HepG2 (cell line): ENCODE results near the gene PAK2. TPM values are rescaled to one million over a fixed set of nuclear protein-coding genes. Genes with fewer than 3 reads are reported as not detected.

ENCODE experiments used
- GABPB1 ChIP-seq: IDR thresholded peaks from 2 replicates; pipeline ENCODE4 v1.6.1; 2016; ENCODE audit warnings: mild to moderate bottlenecking, missing genetic modification reagents, moderate library complexity, missing compliant biosample characterization
- GATAD2A ChIP-seq: IDR thresholded peaks from 2 replicates; pipeline ENCODE4 v1.6.1; 2016
- HOXA5 ChIP-seq: sonication (generic); formaldehyde crosslinking; IDR thresholded peaks from 2 replicates; pipeline ENCODE4 v1.4.0; 2020; ENCODE audit warnings: missing genetic modification reagents
- KAT8 ChIP-seq: IDR thresholded peaks from 2 replicates; pipeline ENCODE4 v1.6.1; 2016; ENCODE audit warnings: missing genetic modification reagents, missing compliant biosample characterization
- KDM6A ChIP-seq: IDR thresholded peaks from 2 replicates; pipeline ENCODE4 v1.6.1; 2016; ENCODE audit warnings: low read depth
- KLF12 ChIP-seq: sonication (generic); formaldehyde crosslinking; IDR thresholded peaks from 2 replicates; pipeline ENCODE4 v1.4.0; 2020; ENCODE audit warnings: missing genetic modification reagents, borderline replicate concordance
- LCORL ChIP-seq, 2 experiments: fragments of 450-650 bp in 1 of 2; sonication (generic) in 1 of 2; formaldehyde crosslinking in 1 of 2; IDR thresholded peaks; 2 replicates each; pipeline versions ENCODE4 v1.5.0 to v1.6.1; 2017 to 2020; ENCODE audit warnings: antibody characterized with exemption in 1 of 2, missing genetic modification reagents in 1 of 2
- ZNF430 ChIP-seq: sonication (generic); formaldehyde crosslinking; IDR thresholded peaks from 2 replicates; pipeline ENCODE4 v1.9.0; 2021; ENCODE audit warnings: mild to moderate bottlenecking, missing genetic modification reagents
- ZNF563 ChIP-seq: sonication (generic); formaldehyde crosslinking; IDR thresholded peaks from 2 replicates; pipeline ENCODE4 v1.8.0; 2022; ENCODE audit warnings: mild to moderate bottlenecking, moderate library complexity, missing genetic modification reagents
- ZNF781 ChIP-seq: sonication (generic); formaldehyde crosslinking; IDR thresholded peaks from 2 replicates; pipeline ENCODE4 v1.5.1; 2020; ENCODE audit warnings: borderline replicate concordance, mild to moderate bottlenecking, missing genetic modification reagents; ENCODE audit errors: not compliant biosample characterization
- polyA plus RNA-seq, 8 experiments: library from polyadenylated mRNA; depleted of rRNA in 3 of 8; stranded (reverse) in 7 of 8; unstranded in 1 of 8; fragments of >200 nt; fragmentation: Illumina TruSeq in 4 of 8; extraction: Trizol in 4 of 8; gene quantifications; 2 replicates each; pipeline versions ENCODE4 v1.2.1 to v1.2.3, GENCODE V29; 2011 to 2016; ENCODE audit warnings: low read depth in 4 of 8, missing spikeins in 1 of 8, mixed read lengths in 1 of 8; ENCODE audit not compliant: insufficient read depth in 1 of 8
- total RNA-seq, 5 experiments: library from RNA; depleted of rRNA; stranded (reverse); fragments of >200 nt; fragmentation: Illumina TruSeq; extraction: Trizol; gene quantifications; 2 replicates each; pipeline ENCODE4 v1.2.3, GENCODE V29; 2016; ENCODE audit warnings: low read depth in 1 of 5
- TF ChIP-seq, protein P1 (sequence below): sonication (generic); formaldehyde crosslinking; IDR thresholded peaks from 2 replicates; pipeline ENCODE4 v1.9.0; 2021; ENCODE audit warnings: mild to moderate bottlenecking, missing genetic modification reagents
- TF ChIP-seq, protein P2 (sequence below): sonication (generic); formaldehyde crosslinking; IDR thresholded peaks from 2 replicates; pipeline ENCODE4 v1.4.0; 2020; ENCODE audit warnings: missing genetic modification reagents
- TF ChIP-seq, protein P3 (sequence below): sonication (generic); formaldehyde crosslinking; IDR thresholded peaks from 2 replicates; pipeline ENCODE4 v1.8.1; 2022; ENCODE audit warnings: low read depth, mild to moderate bottlenecking, missing genetic modification reagents
- TF ChIP-seq, protein P4 (sequence below): sonication (generic); formaldehyde crosslinking; IDR thresholded peaks from 2 replicates; pipeline ENCODE4 v1.5.0; 2020; ENCODE audit warnings: missing genetic modification reagents
- TF ChIP-seq, protein P5 (sequence below): sonication (generic); formaldehyde crosslinking; IDR thresholded peaks from 2 replicates; pipeline ENCODE4 v1.8.1; 2023; ENCODE audit warnings: missing genetic modification reagents, mild to moderate bottlenecking, borderline replicate concordance
- TF ChIP-seq, protein P6 (sequence below): sonication (generic); formaldehyde crosslinking; conservative IDR thresholded peaks from 2 replicates; pipeline ENCODE4 v1.8.1; 2023; ENCODE audit warnings: missing genetic modification reagents

PAK2 gene
- total and polyA plus RNA-seq, 2 of the 13 experiments (the other 11 are each of a cell fraction or from before 2014, with no cell fraction given), result 23.0 to 24.7 TPM

DNA sequence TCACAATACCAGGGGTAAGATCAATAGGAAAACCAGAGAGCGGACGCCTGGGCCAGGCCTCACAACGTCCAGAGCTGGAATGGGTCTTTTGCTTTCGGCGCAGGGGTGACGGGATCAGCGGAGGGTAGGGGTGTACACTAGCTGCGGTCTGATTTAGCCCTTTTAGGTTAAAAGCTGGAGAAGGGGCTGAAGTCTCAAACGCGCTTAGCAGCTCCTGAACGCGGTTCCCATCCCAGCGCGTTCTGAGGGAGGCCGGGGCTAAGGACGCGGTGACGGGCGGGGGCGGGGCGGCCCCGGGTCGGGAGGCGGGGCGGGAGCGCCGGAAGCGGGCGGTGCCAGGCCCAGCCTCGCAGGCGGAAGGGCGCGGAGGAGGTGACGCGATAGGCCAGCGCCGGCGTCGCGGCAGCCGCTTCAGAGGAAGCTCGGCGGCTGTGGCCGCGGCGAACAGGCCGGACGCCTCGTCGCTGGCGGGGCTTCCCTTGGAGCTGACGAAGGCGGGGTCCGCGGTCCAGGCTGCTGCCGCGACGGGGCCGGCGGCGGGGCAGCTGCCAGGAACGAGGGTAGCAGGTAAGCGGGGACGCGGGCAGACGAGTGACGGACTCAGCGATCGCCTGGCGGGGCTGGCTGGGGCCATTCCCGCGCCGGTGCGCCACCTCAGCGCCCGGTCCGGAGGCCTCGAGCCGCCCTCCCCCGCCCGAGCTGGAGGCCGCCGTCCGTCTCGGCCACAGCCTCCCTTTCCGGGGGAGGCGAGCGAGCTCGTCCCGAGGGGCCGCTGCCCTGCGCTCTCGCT is 128.0 kb downstream of the PAK2 start, which contains the start of gene SENP5 (continued):
- TF ChIP-seq, protein P1, sequence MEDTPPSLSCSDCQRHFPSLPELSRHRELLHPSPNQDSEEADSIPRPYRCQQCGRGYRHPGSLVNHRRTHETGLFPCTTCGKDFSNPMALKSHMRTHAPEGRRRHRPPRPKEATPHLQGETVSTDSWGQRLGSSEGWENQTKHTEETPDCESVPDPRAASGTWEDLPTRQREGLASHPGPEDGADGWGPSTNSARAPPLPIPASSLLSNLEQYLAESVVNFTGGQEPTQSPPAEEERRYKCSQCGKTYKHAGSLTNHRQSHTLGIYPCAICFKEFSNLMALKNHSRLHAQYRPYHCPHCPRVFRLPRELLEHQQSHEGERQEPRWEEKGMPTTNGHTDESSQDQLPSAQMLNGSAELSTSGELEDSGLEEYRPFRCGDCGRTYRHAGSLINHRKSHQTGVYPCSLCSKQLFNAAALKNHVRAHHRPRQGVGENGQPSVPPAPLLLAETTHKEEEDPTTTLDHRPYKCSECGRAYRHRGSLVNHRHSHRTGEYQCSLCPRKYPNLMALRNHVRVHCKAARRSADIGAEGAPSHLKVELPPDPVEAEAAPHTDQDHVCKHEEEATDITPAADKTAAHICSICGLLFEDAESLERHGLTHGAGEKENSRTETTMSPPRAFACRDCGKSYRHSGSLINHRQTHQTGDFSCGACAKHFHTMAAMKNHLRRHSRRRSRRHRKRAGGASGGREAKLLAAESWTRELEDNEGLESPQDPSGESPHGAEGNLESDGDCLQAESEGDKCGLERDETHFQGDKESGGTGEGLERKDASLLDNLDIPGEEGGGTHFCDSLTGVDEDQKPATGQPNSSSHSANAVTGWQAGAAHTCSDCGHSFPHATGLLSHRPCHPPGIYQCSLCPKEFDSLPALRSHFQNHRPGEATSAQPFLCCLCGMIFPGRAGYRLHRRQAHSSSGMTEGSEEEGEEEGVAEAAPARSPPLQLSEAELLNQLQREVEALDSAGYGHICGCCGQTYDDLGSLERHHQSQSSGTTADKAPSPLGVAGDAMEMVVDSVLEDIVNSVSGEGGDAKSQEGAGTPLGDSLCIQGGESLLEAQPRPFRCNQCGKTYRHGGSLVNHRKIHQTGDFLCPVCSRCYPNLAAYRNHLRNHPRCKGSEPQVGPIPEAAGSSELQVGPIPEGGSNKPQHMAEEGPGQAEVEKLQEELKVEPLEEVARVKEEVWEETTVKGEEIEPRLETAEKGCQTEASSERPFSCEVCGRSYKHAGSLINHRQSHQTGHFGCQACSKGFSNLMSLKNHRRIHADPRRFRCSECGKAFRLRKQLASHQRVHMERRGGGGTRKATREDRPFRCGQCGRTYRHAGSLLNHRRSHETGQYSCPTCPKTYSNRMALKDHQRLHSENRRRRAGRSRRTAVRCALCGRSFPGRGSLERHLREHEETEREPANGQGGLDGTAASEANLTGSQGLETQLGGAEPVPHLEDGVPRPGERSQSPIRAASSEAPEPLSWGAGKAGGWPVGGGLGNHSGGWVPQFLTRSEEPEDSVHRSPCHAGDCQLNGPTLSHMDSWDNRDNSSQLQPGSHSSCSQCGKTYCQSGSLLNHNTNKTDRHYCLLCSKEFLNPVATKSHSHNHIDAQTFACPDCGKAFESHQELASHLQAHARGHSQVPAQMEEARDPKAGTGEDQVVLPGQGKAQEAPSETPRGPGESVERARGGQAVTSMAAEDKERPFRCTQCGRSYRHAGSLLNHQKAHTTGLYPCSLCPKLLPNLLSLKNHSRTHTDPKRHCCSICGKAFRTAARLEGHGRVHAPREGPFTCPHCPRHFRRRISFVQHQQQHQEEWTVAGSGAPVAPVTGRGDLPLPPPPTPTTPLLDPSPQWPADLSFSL (CRISPR knock-in tag), result no peak
- TF ChIP-seq ZNF781 (CRISPR knock-in tag), result peak; percentile 22
- no peak; the same call in 1 of the 2 replicates for TF ChIP-seq ZNF430 (CRISPR knock-in tag)
- TF ChIP-seq, protein P2, sequence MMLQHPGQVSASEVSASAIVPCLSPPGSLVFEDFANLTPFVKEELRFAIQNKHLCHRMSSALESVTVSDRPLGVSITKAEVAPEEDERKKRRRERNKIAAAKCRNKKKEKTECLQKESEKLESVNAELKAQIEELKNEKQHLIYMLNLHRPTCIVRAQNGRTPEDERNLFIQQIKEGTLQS (CRISPR knock-in tag), result 0 out of 2 replicates have a peak, but pooled peaks have one; percentile 17
- peak; percentile 94 for TF ChIP-seq GABPB1 (CRISPR knock-in tag)
- TF ChIP-seq KAT8 (CRISPR knock-in tag), result peak; percentile 84; the same call in 1 of the 2 replicates
- no peak for TF ChIP-seq KDM6A (CRISPR knock-in tag)
- no peak for TF ChIP-seq KLF12 (CRISPR knock-in tag)
- TF ChIP-seq, protein P3, sequence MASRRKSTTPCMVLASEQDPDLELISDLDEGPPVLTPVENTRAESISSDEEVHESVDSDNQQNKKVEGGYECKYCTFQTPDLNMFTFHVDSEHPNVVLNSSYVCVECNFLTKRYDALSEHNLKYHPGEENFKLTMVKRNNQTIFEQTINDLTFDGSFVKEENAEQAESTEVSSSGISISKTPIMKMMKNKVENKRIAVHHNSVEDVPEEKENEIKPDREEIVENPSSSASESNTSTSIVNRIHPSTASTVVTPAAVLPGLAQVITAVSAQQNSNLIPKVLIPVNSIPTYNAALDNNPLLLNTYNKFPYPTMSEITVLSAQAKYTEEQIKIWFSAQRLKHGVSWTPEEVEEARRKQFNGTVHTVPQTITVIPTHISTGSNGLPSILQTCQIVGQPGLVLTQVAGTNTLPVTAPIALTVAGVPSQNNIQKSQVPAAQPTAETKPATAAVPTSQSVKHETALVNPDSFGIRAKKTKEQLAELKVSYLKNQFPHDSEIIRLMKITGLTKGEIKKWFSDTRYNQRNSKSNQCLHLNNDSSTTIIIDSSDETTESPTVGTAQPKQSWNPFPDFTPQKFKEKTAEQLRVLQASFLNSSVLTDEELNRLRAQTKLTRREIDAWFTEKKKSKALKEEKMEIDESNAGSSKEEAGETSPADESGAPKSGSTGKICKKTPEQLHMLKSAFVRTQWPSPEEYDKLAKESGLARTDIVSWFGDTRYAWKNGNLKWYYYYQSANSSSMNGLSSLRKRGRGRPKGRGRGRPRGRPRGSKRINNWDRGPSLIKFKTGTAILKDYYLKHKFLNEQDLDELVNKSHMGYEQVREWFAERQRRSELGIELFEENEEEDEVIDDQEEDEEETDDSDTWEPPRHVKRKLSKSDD (CRISPR knock-in tag), result peak; percentile 64; the same call in 1 of the 2 replicates
- no peak for TF ChIP-seq GATAD2A (CRISPR knock-in tag)
- TF ChIP-seq, protein P4, sequence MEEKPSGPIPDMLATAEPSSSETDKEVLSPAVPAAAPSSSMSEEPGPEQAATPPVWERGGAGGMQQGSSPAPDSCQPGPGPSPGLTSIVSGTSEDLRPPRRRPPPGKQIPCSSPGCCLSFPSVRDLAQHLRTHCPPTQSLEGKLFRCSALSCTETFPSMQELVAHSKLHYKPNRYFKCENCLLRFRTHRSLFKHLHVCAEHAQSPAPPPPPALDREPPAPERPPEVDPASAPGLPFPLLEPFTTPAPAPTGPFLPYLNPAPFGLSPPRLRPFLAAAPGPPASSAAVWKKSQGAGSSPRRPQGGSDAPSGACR, result peak; percentile 27; the same call in 1 of the 2 replicates
- TF ChIP-seq HOXA5, result 0 out of 2 replicates have a peak, but pooled peaks have one; percentile 33
- TF ChIP-seq ZNF563, result peak; percentile 44; the same call in 1 of the 2 replicates
- TF ChIP-seq, protein P5, sequence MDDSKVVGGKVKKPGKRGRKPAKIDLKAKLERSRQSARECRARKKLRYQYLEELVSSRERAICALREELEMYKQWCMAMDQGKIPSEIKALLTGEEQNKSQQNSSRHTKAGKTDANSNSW (CRISPR knock-in tag), result 0 out of 2 replicates have a peak, but pooled peaks have one; percentile 47
- TF ChIP-seq, protein P6, sequence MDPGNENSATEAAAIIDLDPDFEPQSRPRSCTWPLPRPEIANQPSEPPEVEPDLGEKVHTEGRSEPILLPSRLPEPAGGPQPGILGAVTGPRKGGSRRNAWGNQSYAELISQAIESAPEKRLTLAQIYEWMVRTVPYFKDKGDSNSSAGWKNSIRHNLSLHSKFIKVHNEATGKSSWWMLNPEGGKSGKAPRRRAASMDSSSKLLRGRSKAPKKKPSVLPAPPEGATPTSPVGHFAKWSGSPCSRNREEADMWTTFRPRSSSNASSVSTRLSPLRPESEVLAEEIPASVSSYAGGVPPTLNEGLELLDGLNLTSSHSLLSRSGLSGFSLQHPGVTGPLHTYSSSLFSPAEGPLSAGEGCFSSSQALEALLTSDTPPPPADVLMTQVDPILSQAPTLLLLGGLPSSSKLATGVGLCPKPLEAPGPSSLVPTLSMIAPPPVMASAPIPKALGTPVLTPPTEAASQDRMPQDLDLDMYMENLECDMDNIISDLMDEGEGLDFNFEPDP (CRISPR knock-in tag), result no peak
- TF ChIP-seq LCORL (IDR thresholded peaks at IDR 0.05), result no peak
- peak; percentile 59; the same call in 1 of the 2 replicates for TF ChIP-seq LCORL (CRISPR knock-in tag; IDR thresholded peaks at IDR 0.05)
